Endothelial cell (in vitro differentiated cells): ENCODE data around the gene HNRNPLL. TPM values are rescaled to one million over a fixed set of nuclear protein-coding genes. Genes with fewer than 3 reads are reported as not detected.
"Not testable (repeated sequence)": the region's sequence is repeated elsewhere in the genome, so short reads cannot be mapped to it uniquely, and the experiment has no call there.

ENCODE experiments used
- DNase-seq: peaks from one replicate; pipeline ENCODE4 v3.0.0; 2021; ENCODE audit warnings: low spot score
- H3K27ac Mint-ChIP-seq: one replicate; pipeline ENCODE4 v1.8.0; 2021; ENCODE audit warnings: mixed read lengths, inconsistent platforms; ENCODE audit not compliant: unreplicated experiment
- H3K27me3 Mint-ChIP-seq: one replicate; pipeline ENCODE4 v1.8.0; 2021; ENCODE audit warnings: mild to moderate bottlenecking, moderate library complexity, mixed read lengths, inconsistent platforms; ENCODE audit not compliant: unreplicated experiment
- H3K36me3 Mint-ChIP-seq: one replicate; pipeline ENCODE4 v1.8.0; 2021; ENCODE audit warnings: mild to moderate bottlenecking, low read depth, mixed read lengths, inconsistent platforms; ENCODE audit not compliant: unreplicated experiment
- H3K4me1 Mint-ChIP-seq: one replicate; pipeline ENCODE4 v1.8.0; 2021; ENCODE audit warnings: mild to moderate bottlenecking, mixed read lengths, inconsistent platforms; ENCODE audit not compliant: unreplicated experiment
- H3K4me3 Mint-ChIP-seq: one replicate; pipeline ENCODE4 v1.8.0; 2021; ENCODE audit warnings: mild to moderate bottlenecking, mixed read lengths, inconsistent platforms; ENCODE audit not compliant: unreplicated experiment
- H3K9me3 Mint-ChIP-seq: one replicate; pipeline ENCODE4 v1.8.0; 2021; ENCODE audit warnings: mixed read lengths, inconsistent platforms; ENCODE audit not compliant: unreplicated experiment
- total RNA-seq: library from RNA; stranded (reverse); fragmentation: NEBNext Ultra II Directional; extraction: Animal tissue kit (Norgen Biotek cat#: 25700); gene quantifications from one replicate; pipeline ENCODE4 v1.2.1, GENCODE V29; 2021; ENCODE audit not compliant: unreplicated experiment
- TF ChIP-seq, protein P1 (sequence below): fragments of 200-600 bp; sonication (generic); IDR thresholded peaks from one replicate; pipeline ENCODE4 v1.5.0; 2021; ENCODE audit warnings: antibody characterized with exemption; ENCODE audit not compliant: unreplicated experiment

HNRNPLL gene
- total RNA-seq, 1 donor from 2014 or later = 57.1 TPM

DNA sequence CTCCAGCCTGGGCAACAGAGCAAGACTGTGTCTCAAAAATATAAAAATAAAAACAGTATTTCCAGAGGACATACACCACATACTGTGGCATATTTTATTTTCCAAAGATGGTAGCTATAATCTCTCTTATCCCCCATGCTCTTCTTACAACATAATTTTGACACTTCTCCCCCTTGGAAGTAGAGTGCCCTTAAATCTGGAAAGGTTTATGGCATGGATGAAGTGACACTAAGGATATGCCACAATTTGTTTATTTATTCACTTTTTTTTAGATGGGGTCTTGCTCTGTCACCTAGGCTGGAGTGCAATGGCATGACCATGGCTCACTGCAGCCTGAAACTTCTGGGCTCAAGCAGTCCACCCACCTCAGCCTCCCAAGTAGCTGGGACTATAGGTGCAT is 56.7 kb downstream of the HNRNPLL start:
- no peaks in the 10 kb centered on the region for H3K36me3 Mint-ChIP-seq
- no peaks in the 10 kb centered on the region for H3K9me3 Mint-ChIP-seq
- H3K27ac Mint-ChIP-seq = no peak overlapping the region
- H3K27me3 Mint-ChIP-seq = no peaks in the 10 kb centered on the region
- DNase-seq = no peak
- peaks cover 10% of the 10 kb centered on the region for H3K4me1 Mint-ChIP-seq
- TF ChIP-seq, protein P1, sequence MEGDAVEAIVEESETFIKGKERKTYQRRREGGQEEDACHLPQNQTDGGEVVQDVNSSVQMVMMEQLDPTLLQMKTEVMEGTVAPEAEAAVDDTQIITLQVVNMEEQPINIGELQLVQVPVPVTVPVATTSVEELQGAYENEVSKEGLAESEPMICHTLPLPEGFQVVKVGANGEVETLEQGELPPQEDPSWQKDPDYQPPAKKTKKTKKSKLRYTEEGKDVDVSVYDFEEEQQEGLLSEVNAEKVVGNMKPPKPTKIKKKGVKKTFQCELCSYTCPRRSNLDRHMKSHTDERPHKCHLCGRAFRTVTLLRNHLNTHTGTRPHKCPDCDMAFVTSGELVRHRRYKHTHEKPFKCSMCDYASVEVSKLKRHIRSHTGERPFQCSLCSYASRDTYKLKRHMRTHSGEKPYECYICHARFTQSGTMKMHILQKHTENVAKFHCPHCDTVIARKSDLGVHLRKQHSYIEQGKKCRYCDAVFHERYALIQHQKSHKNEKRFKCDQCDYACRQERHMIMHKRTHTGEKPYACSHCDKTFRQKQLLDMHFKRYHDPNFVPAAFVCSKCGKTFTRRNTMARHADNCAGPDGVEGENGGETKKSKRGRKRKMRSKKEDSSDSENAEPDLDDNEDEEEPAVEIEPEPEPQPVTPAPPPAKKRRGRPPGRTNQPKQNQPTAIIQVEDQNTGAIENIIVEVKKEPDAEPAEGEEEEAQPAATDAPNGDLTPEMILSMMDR = no peak
- H3K4me3 Mint-ChIP-seq = no peak overlapping the region

DNA sequence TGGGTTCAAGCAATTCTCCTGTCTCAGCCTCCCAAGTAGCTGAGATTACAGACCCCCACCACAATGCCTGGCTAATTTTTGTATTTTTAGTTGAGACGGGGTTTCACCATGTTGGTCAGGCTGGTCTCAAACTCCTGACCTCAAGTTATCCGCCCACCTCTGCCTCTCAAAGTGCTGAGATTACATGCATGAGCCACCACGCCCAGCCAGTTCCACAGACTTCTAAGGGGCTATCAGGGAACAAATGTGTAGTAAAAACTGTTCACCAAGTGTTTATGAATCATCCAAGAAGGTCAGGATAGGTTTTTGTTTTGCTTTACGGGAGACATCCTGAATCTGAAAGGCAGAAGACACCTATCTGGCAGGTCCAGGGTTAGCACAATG is 60.5 kb downstream of the HNRNPLL start:
- not testable (repeated sequence) for DNase-seq, H3K9me3 Mint-ChIP-seq, H3K4me3 Mint-ChIP-seq, H3K27ac Mint-ChIP-seq, H3K36me3 Mint-ChIP-seq, H3K27me3 Mint-ChIP-seq, H3K4me1 Mint-ChIP-seq

DNA sequence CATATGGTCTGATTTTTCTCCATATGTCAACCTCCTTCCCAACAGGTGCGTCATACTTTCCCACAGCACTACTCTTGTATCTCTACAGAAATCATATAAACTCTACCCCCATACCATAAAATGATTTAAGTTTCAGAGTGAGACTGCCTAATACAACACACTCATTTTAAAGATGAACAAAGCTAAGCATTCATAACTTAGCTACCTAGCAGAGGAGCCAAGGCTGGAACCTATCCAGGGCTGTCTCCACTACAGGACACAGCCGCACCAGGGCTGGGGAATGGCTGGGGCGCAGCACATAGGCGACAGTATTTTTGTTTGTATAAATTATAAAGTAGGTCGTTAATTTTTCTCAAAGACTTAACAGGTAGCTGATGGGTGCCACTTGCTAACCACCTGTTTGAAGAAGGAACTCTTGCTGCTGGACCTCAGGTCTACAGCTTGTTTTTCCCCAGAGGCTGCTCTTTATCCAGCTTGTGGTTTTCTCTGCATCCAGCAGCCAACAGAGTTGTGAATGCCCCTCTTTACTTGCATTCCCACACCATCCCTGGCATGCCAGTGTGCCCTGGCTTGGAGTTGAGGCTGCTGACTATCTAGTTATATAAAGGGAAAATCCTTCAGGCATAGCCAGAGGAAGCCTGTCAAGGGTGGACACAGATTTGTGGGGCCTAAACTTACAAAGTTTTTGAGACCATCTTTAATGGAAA is 62.0 kb downstream of the HNRNPLL start:
- Mint-ChIP-seq H3K4me3 (no peak overlapping the region), H3K4me1 (peaks cover 10% of the 10 kb centered on the region), H3K27me3 (no peaks in the 10 kb centered on the region), H3K9me3 (no peaks in the 10 kb centered on the region), H3K27ac (no peak overlapping the region), H3K36me3 (no peaks in the 10 kb centered on the region)
- no peak for DNase-seq
- TF ChIP-seq, protein P1 = no peak

DNA sequence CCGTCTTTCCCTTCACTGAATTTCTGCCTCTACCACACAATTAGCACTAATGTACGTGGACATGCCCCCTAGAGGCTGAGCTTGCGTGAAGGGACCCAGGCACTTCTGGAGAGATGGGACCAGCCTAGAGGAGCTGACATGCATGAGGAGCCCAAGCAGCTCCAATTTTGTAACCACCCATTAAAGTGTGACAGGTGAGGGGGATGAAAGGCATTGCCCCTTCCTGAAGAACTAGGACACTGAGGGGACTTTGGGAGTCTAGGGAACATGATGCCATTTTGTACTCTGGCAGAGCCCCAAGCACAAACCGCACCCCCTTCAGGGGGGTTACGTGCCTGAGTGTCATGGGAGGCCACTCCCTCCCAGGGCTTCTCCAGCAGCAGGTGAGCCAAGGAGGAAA is 63.6 kb downstream of the HNRNPLL start:
- Mint-ChIP-seq H3K9me3 (no peaks in the 10 kb centered on the region), H3K27me3 (peaks cover 6% of the 10 kb centered on the region)
- DNase-seq = no peak

DNA sequence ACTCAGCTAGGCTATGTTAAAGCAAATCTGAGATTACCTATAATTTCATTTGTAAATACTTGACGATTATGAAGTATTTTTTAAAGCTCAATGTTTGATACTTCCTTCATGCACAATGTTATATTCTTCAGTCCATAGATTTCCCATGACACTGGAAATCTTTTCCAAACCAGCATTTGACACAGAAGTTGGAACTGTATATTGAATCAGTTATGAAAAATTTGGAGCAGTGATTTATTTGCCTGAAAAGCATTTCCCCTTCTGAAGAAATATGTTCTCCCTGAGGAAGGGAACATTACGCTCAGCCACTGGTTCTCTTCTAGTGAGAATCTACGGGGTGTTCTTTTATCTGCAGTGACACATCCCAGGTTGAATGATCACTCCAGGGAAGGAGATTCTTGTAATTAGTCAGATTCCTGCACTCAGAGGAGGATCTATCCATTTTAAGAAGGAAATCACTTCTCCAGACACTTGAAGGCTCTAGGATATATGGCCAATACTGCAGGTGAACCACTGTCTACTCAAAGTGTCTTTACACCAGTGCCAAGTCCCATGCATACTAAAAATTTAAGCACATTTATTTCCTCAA is 64.7 kb downstream of the HNRNPLL start:
- H3K4me3 Mint-ChIP-seq = no peak overlapping the region

More for the DNA sequence above, 63.6 kb downstream of the HNRNPLL start:
- no peak overlapping the region for H3K27ac Mint-ChIP-seq
- H3K4me1 Mint-ChIP-seq = peaks cover 10% of the 10 kb centered on the region
- TF ChIP-seq, protein P1 = no peak
- no peak overlapping the region for H3K4me3 Mint-ChIP-seq
- no peaks in the 10 kb centered on the region for H3K36me3 Mint-ChIP-seq

DNA sequence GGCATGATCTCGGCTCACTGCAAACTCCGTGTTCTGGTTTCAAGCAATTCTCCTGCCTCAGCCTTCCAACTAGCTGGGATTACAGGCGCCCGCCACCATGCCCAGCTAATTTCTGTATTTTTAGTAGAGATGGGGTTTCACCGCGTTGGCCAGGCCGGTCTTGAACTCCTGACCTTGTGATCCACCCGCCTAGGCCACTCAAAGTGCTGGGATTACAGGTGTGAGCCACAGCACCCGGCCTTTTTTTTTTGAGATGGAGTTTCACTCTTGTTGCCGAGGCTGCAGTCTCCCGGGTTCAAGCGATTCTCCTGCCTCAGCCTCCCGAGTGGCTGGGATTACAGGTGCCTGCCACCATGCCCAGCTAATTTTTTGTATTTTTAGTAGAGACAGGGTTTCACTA is 65.4 kb downstream of the HNRNPLL start:
- H3K27me3 Mint-ChIP-seq, H3K4me1 Mint-ChIP-seq, H3K27ac Mint-ChIP-seq, H3K4me3 Mint-ChIP-seq, DNase-seq, H3K9me3 Mint-ChIP-seq, H3K36me3 Mint-ChIP-seq: not testable (repeated sequence)

More for the DNA sequence above, 64.7 kb downstream of the HNRNPLL start:
- H3K27me3 Mint-ChIP-seq = peaks cover 6% of the 10 kb centered on the region
- H3K9me3 Mint-ChIP-seq = no peaks in the 10 kb centered on the region
- H3K4me1 Mint-ChIP-seq = peaks cover 9% of the 10 kb centered on the region
- H3K36me3 Mint-ChIP-seq = no peaks in the 10 kb centered on the region
- TF ChIP-seq, protein P1 = no peak
- no peak for DNase-seq
- no peak overlapping the region for H3K27ac Mint-ChIP-seq
